ENCODE results near the gene CITED1. TPM values are rescaled to one million over a fixed set of nuclear protein-coding genes. Genes with fewer than 3 reads are reported as not detected.

The CITED1 gene
- not detected in 2 replicates for total RNA-seq (ENCODE audit: low replicate concordance)

GRCh38 chrX:72305286-72306084 is at the start of gene CITED1:
TSS of gene CITED1 (minus strand) at chrX:72305914. CDS start at chrX:72302869, 3,045 bp downstream.
- peak within 1 kb of the TSS; percentile 64 for H3K4me3 ChIP-seq (ENCODE audit: low read depth, low read length)
- no peak for TF ChIP-seq CTCF (IDR thresholded peaks at IDR 0.05; ENCODE audit: insufficient read depth, low read length)
- DNase-seq (ENCODE audit: low read depth): no peak

- H3K4me3 ChIP-seq (ENCODE audit: low read depth, low read length): no peak overlapping the region
- DNase-seq (ENCODE audit: low read depth): no peak
- TF ChIP-seq CTCF (IDR thresholded peaks at IDR 0.05; ENCODE audit: insufficient read depth, low read length): no peak
Measured at GRCh38 chrX:72352786-72353185, 47.1 kb upstream of the CITED1 start.

- H3K4me3 ChIP-seq (ENCODE audit: low read depth, low read length): no peak overlapping the region
- DNase-seq (ENCODE audit: low read depth): peak; percentile 78
- TF ChIP-seq CTCF (IDR thresholded peaks at IDR 0.05; ENCODE audit: insufficient read depth, low read length): no peak
Measured at GRCh38 chrX:72351606-72352334, 46.1 kb upstream of the CITED1 start.

GRCh38 chrX:72349190-72349589 is 43.5 kb upstream of the CITED1 start:
- no peak overlapping the region for H3K4me3 ChIP-seq (ENCODE audit: low read depth, low read length)
- no peak for DNase-seq (ENCODE audit: low read depth)
- TF ChIP-seq CTCF (IDR thresholded peaks at IDR 0.05; ENCODE audit: insufficient read depth, low read length): no peak

- H3K4me3 ChIP-seq (ENCODE audit: low read depth, low read length): no peak overlapping the region
- no peak for TF ChIP-seq CTCF (IDR thresholded peaks at IDR 0.05; ENCODE audit: insufficient read depth, low read length)
- DNase-seq (ENCODE audit: low read depth): no peak
Measured at GRCh38 chrX:72348247-72348979, 42.7 kb upstream of the CITED1 start.

GRCh38 chrX:72347366-72347765 is 41.7 kb upstream of the CITED1 start:
- peak; percentile 48 for DNase-seq (ENCODE audit: low read depth)
- H3K4me3 ChIP-seq (ENCODE audit: low read depth, low read length): no peak overlapping the region
- TF ChIP-seq CTCF (IDR thresholded peaks at IDR 0.05; ENCODE audit: insufficient read depth, low read length): no peak
